GM12878 (cell line): ENCODE measurements around the gene CCDC18. TPM values are rescaled to one million over a fixed set of nuclear protein-coding genes. Genes with fewer than 3 reads are reported as not detected.

ENCODE experiments used
- ATAC-seq: fragments of 200-7000 bp; cut with Tn5 transposase; 3 replicates; pipeline ENCODE4 v1.9.1; 2020; ENCODE audit warnings: mild to moderate bottlenecking, moderate library complexity
- BruUV-seq: library from RNA; stranded (reverse); fragments of 400-500 nt; replicated peaks from 2 replicates; lab custom pipeline; 2021; lab: Mats Ljungman, UMichigan
- CTCF ChIA-PET: fragments of 300-600 bp; sonication (Branson Sonifier 250); formaldehyde crosslinking; extraction: SDS; loops from one replicate; lab custom pipeline; 2021; ENCODE audit warnings: inconsistent platforms; lab: Yijun Ruan, JAX
- POLR2A ChIA-PET: fragments of 350-600 bp; formaldehyde crosslinking; extraction: SDS; loops from one replicate; lab custom pipeline; 2021; ENCODE audit warnings: inconsistent platforms; lab: Charles Lee
- RAD21 ChIA-PET: fragments of 300-600 bp; sonication (Branson Sonifier 250); formaldehyde crosslinking; loops from one replicate; lab custom pipeline; 2023; ENCODE audit warnings: antibody characterized with exemption; ENCODE audit not compliant: unreplicated experiment; lab: Charles Lee
- SMC1A ChIA-PET: fragments of 300-600 bp; sonication (Branson Sonifier 250); formaldehyde crosslinking; loops from one replicate; lab custom pipeline; 2023; ENCODE audit not compliant: unreplicated experiment, uncharacterized antibody; lab: Charles Lee
- DNase-seq: peaks from one replicate; pipeline ENCODE4 v3.0.0-alpha.2; 2011; ENCODE audit warnings: low read depth, low spot score
- FAIRE-seq: peaks from 3 replicates; lab custom pipeline; 2011; peaks lifted over from hg19 to GRCh38; lab: Jason Lieb, UNC
- H2AFZ ChIP-seq: 2 replicates; pipeline ENCODE4 v1.6.0; 2011; ENCODE audit warnings: low read depth, low read length, control low read depth; ENCODE audit not compliant: control insufficient read depth
- H3K27ac ChIP-seq: 2 replicates; pipeline ENCODE4 v1.5.1; 2011; ENCODE audit warnings: control low read depth; ENCODE audit not compliant: control insufficient read depth, insufficient read depth
- H3K27me3 ChIP-seq, 2 experiments: replicated peaks in 1 of 2; 2 replicates each; pipeline versions ENCODE4 v1.6.0 to v1.6.1; 2011; ENCODE audit warnings: low read length in 1 of 2; ENCODE audit not compliant: control insufficient read depth in 2 of 2, insufficient read depth in 2 of 2
- H3K36me3 ChIP-seq, 2 experiments: 2 replicates each; pipeline ENCODE4 v1.5.1; 2011; ENCODE audit warnings: low read length in 1 of 2; ENCODE audit not compliant: control insufficient read depth in 2 of 2, insufficient read depth in 2 of 2
- H3K4me1 ChIP-seq: 2 replicates; pipeline ENCODE4 v1.6.1; 2011; ENCODE audit warnings: mild to moderate bottlenecking, low read length, moderate library complexity, mixed read lengths; ENCODE audit not compliant: control insufficient read depth, insufficient read depth
- H3K4me2 ChIP-seq: 2 replicates; pipeline ENCODE4 v1.6.0; 2011; ENCODE audit warnings: control low read depth; ENCODE audit not compliant: control insufficient read depth, insufficient read depth
- H3K4me3 ChIP-seq: fragments of 200-600 bp; sonication (generic); 2 replicates; pipeline ENCODE4 v1.5.1; 2016
- H3K79me2 ChIP-seq: 2 replicates; pipeline ENCODE4 v1.6.0; 2011; ENCODE audit warnings: low read length; ENCODE audit not compliant: control insufficient read depth, insufficient read depth
- H3K9ac ChIP-seq: 2 replicates; pipeline ENCODE4 v1.8.0; 2011; ENCODE audit warnings: low read length, control low read depth, mixed read lengths; ENCODE audit not compliant: control insufficient read depth, insufficient read depth
- H3K9me3 ChIP-seq: replicated peaks from 3 replicates; pipeline ENCODE4 v1.5.1; 2011; ENCODE audit warnings: mild to moderate bottlenecking, low read length; ENCODE audit not compliant: control insufficient read depth, insufficient read depth
- H4K20me1 ChIP-seq: 2 replicates; pipeline ENCODE4 v1.6.0; 2011; ENCODE audit not compliant: control insufficient read depth, insufficient read depth
- CBFB ChIP-seq: IDR thresholded peaks from 2 replicates; pipeline ENCODE4 v1.6.1; 2016; ENCODE audit warnings: antibody characterized with exemption, low read depth
- CBX5 ChIP-seq: sonication (generic); IDR thresholded peaks from 2 replicates; pipeline ENCODE4 v1.6.1; 2016; ENCODE audit warnings: low read depth, moderate library complexity, mild to moderate bottlenecking, inconsistent platforms
- E4F1 ChIP-seq: fragments of 450-650 bp; IDR thresholded peaks from 2 replicates; pipeline ENCODE4 v1.6.1; 2018; ENCODE audit warnings: borderline replicate concordance, mild to moderate bottlenecking; ENCODE audit not compliant: partially characterized antibody
- GABPA ChIP-seq: IDR thresholded peaks from 2 replicates; pipeline ENCODE4 v1.6.1; 2014; ENCODE audit warnings: antibody characterized with exemption, low read depth, mild to moderate bottlenecking, inconsistent platforms
- MTA3 ChIP-seq: IDR thresholded peaks from 2 replicates; pipeline ENCODE4 v1.6.1; 2012; ENCODE audit warnings: low read length, inconsistent platforms, borderline replicate concordance
- NR2C2 ChIP-seq: IDR thresholded peaks from 2 replicates; pipeline ENCODE4 v1.6.1; 2011; ENCODE audit warnings: borderline replicate concordance, low read depth; ENCODE audit not compliant: control insufficient read depth, insufficient read length
- RELB ChIP-seq: fragments of 450-650 bp; IDR thresholded peaks from 2 replicates; pipeline ENCODE4 v1.6.1; 2017; ENCODE audit warnings: low read depth, mild to moderate bottlenecking, moderate library complexity
- RUNX3 ChIP-seq: IDR thresholded peaks from 2 replicates; pipeline ENCODE4 v1.6.1; 2012; ENCODE audit warnings: low read length, inconsistent platforms
- SKIL ChIP-seq: fragments of 450-650 bp; IDR thresholded peaks from 2 replicates; pipeline ENCODE4 v1.6.1; 2017; ENCODE audit warnings: mild to moderate bottlenecking, low read depth, inconsistent platforms; ENCODE audit not compliant: poor library complexity, severe bottlenecking
- SMAD1 ChIP-seq: fragments of 450-650 bp; IDR thresholded peaks from 2 replicates; pipeline ENCODE4 v1.6.1; 2018; ENCODE audit warnings: mild to moderate bottlenecking, low read depth; ENCODE audit not compliant: partially characterized antibody
- USF2 ChIP-seq: IDR thresholded peaks from 2 replicates; pipeline ENCODE4 v1.6.1; 2011; ENCODE audit warnings: low read depth, low read length, improper control_type of control experiment, borderline replicate concordance
- ZNF384 ChIP-seq: IDR thresholded peaks from 2 replicates; pipeline ENCODE4 v1.6.1; 2012; ENCODE audit warnings: low read depth, mild to moderate bottlenecking, low read length, improper control_type of control experiment, borderline replicate concordance
- WGBS: methylation state at CpG from one replicate; pipeline ENCODE4 v1.1.6; 2016; ENCODE audit warnings: low lambda C conversion rate; ENCODE audit not compliant: insufficient replicate concordance, insufficient coverage; ENCODE audit errors: missing lambda C conversion rate; 5-methylcytosine and 5-hydroxymethylcytosine counted together
- in situ Hi-C: fragments of 300-500 bp; cut with MboI; formaldehyde crosslinking; loops from 9 replicates; pipeline ENCODE4 v1.14.3; 2018; ENCODE audit warnings: mixed read lengths
- intact Hi-C: fragments of 100-400 bp; cut with micrococcal nuclease; formaldehyde crosslinking; loops from one replicate; pipeline ENCODE4 v1.14.2; 2022; ENCODE audit not compliant: unreplicated experiment
- polyA plus RNA-seq, 11 experiments: library from polyadenylated mRNA; depleted of rRNA in 4 of 11; unstranded in 6 of 11; stranded (reverse) in 5 of 11; fragments of >200 nt; fragmentation: Nextera tagmentation in 4 of 11; fragmentation: Illumina TruSeq in 1 of 11; extraction: Ambion mirVana in 4 of 11; extraction: Trizol in 1 of 11; gene quantifications; 1 replicate in 1 of 11; 2 replicates in 10 of 11; pipeline versions ENCODE4 v1.2.1 to v1.2.3, GENCODE V29; 2011 to 2016; ENCODE audit warnings: inconsistent platforms in 2 of 11, missing spikeins in 2 of 11, low read depth in 1 of 11
- total RNA-seq, 4 experiments: library from RNA; depleted of rRNA in 3 of 4; stranded (reverse); fragments of >200 nt in 3 of 4; fragmentation: Illumina TruSeq in 1 of 4; extraction: Trizol in 1 of 4; gene quantifications; 2 replicates each; pipeline versions ENCODE4 v1.2.1 to v1.2.3, GENCODE V29; 2013 to 2021

Gene CCDC18
- total and polyA plus RNA-seq, 10 of the 15 experiments (the other 5 are each of a cell fraction or from before 2014, with no cell fraction given): 15.6 to 34.9 (median 19.5) TPM

GRCh38 chr1:93322349-93322748 lies 141.8 kb downstream of the CCDC18 start (continued):
- no peak for TF ChIP-seq MTA3
- TF ChIP-seq RELB: no peak

- FAIRE-seq: no peak
- intact Hi-C loops: no loop called here
- SMC1A ChIA-PET: interaction anchor here (0.5 to 1.5 kb wide), 5 partner anchors 9 to 213 kb away, joined by 3 to 5 read pairs (median 4); no protein-coding TSS in a partner anchor
- CTCF ChIA-PET: interaction anchor here (0.5 to 2.6 kb wide), 5 partner anchors 9 to 898 kb away, joined by 3 to 10 read pairs (median 3); no protein-coding TSS in a partner anchor
- TF ChIP-seq SKIL: no peak
- no peak for TF ChIP-seq GABPA
- no peak for TF ChIP-seq NR2C2
- TF ChIP-seq E4F1: no peak
- no peak for TF ChIP-seq CBX5
- TF ChIP-seq USF2: no peak
- TF ChIP-seq ZNF384: no peak
- no peak for TF ChIP-seq SMAD1
- no peak for TF ChIP-seq RUNX3
- no peak for TF ChIP-seq CBFB
- TF ChIP-seq, all 136 proteins: peak for 0
- Histone ChIP-seq H3K27ac (no peak overlapping the region), H2AFZ (no peak overlapping the region), H3K4me3 (no peak overlapping the region), H3K79me2 (no peaks in the 10 kb centered on the region), H3K27me3 (no peaks in the 10 kb centered on the region), H3K4me1 (no peaks in the 10 kb centered on the region), H3K36me3 (no peaks in the 10 kb centered on the region), H3K4me2 (no peak overlapping the region), H4K20me1 (no peaks in the 10 kb centered on the region), H3K9ac (no peak overlapping the region), H3K9me3 (no peaks in the 10 kb centered on the region)
- POLR2A ChIA-PET: no interaction called here
- in situ Hi-C loops: no loop called here
- ATAC-seq: no peak
- RAD21 ChIA-PET: interaction anchor here (1.1 kb wide), 1 partner anchor 20 kb away, joined by 3 read pairs; no protein-coding TSS in a partner anchor
- BruUV-seq: no TSS peak
- 74% methylated on average over 3 of the region's 3 CpGs for WGBS
- no peak for DNase-seq
Observed at GRCh38 chr1:93323185-93323820, 142.8 kb downstream of the CCDC18 start.
